K562 (cell line): ENCODE data around the gene KIF14. TPM values are rescaled to one million over a fixed set of nuclear protein-coding genes. Genes with fewer than 3 reads are reported as not detected.

Source experiments
- BRD9 ChIP-seq: fragments of 450-650 bp; IDR thresholded peaks from 2 replicates; pipeline ENCODE4 v1.6.1; 2018; ENCODE audit warnings: low read depth; ENCODE audit not compliant: partially characterized antibody
- CHD1 ChIP-seq: fragments of 200-600 bp; sonication (generic); IDR thresholded peaks from one replicate; pipeline ENCODE4 v1.6.1; 2012; ENCODE audit warnings: mild to moderate bottlenecking, moderate library complexity, low read length, inconsistent platforms
- EWSR1 ChIP-seq: fragments of 450-650 bp; IDR thresholded peaks from 2 replicates; pipeline ENCODE4 v1.6.1; 2018; ENCODE audit warnings: borderline replicate concordance, mild to moderate bottlenecking, low read depth, moderate library complexity; ENCODE audit not compliant: partially characterized antibody
- HDAC3 ChIP-seq: fragments of 450-650 bp; IDR thresholded peaks from 2 replicates; pipeline ENCODE4 v1.6.1; 2018; ENCODE audit warnings: borderline replicate concordance, mild to moderate bottlenecking, moderate library complexity; ENCODE audit not compliant: partially characterized antibody
- KLF6 ChIP-seq: fragments of 250-450 bp; sonication (Bioruptor Pico); IDR thresholded peaks from 2 replicates; pipeline ENCODE4 v1.4.0; 2020; ENCODE audit warnings: mild to moderate bottlenecking, moderate library complexity, borderline replicate concordance
- L3MBTL2 ChIP-seq: fragments of 450-650 bp; IDR thresholded peaks from 2 replicates; pipeline ENCODE4 v1.6.1; 2016; ENCODE audit warnings: mild to moderate bottlenecking, moderate library complexity
- MED1 ChIP-seq: sonication (generic); formaldehyde crosslinking; IDR thresholded peaks from 2 replicates; pipeline ENCODE4 v1.8.1; 2023; ENCODE audit warnings: missing genetic modification reagents, borderline replicate concordance
- NCOA4 ChIP-seq: fragments of 450-650 bp; IDR thresholded peaks from 2 replicates; pipeline ENCODE4 v1.6.1; 2018; ENCODE audit warnings: mild to moderate bottlenecking; ENCODE audit not compliant: partially characterized antibody
- NR3C1 ChIP-seq: sonication (generic); formaldehyde crosslinking; IDR thresholded peaks from 2 replicates; pipeline ENCODE4 v1.8.1; 2022; ENCODE audit warnings: missing genetic modification reagents
- PHF20 ChIP-seq: fragments of 450-650 bp; IDR thresholded peaks from 2 replicates; pipeline ENCODE4 v1.6.1; 2018; ENCODE audit not compliant: partially characterized antibody
- RBM14 ChIP-seq: fragments of 200-400 bp; formaldehyde crosslinking; IDR thresholded peaks from 2 replicates; pipeline ENCODE4 v1.6.1; 2018; ENCODE audit warnings: low read depth, mild to moderate bottlenecking, low read length, moderate library complexity, borderline replicate concordance; ENCODE audit not compliant: insufficient read depth
- RHOXF2B ChIP-seq: fragments of 250-450 bp; sonication (Bioruptor Pico); conservative IDR thresholded peaks from 2 replicates; pipeline ENCODE4 v1.5.1; 2021
- RUNX1 ChIP-seq: sonication (generic); IDR thresholded peaks from 2 replicates; pipeline ENCODE4 v1.6.1; 2016; ENCODE audit warnings: antibody characterized with exemption, low read depth
- SMARCA5 ChIP-seq: fragments of 450-650 bp; IDR thresholded peaks from 2 replicates; pipeline ENCODE4 v1.6.1; 2016
- ZBTB17 ChIP-seq: fragments of 450-650 bp; formaldehyde crosslinking; IDR thresholded peaks from 2 replicates; pipeline ENCODE4 v1.4.0; 2020; ENCODE audit warnings: mild to moderate bottlenecking
- ZNF217 ChIP-seq: sonication (generic); formaldehyde crosslinking; IDR thresholded peaks from 2 replicates; pipeline ENCODE4 v1.8.0; 2022; ENCODE audit warnings: mild to moderate bottlenecking, missing genetic modification reagents
- ZNF384 ChIP-seq: IDR thresholded peaks from 2 replicates; pipeline ENCODE4 v1.6.1; 2012; ENCODE audit warnings: low read depth, low read length, improper control_type of control experiment
- ZNF583 ChIP-seq: fragments of 250-450 bp; sonication (Bioruptor Pico); IDR thresholded peaks from 2 replicates; pipeline ENCODE4 v1.4.0; 2020
- ZNF644 ChIP-seq: fragments of 200-800 bp; sonication (Bioruptor generic); IDR thresholded peaks from 2 replicates; pipeline ENCODE4 v1.6.1; 2016; ENCODE audit warnings: low read depth, missing genetic modification characterization, missing compliant biosample characterization
- polyA plus RNA-seq, 8 experiments: library from polyadenylated mRNA; depleted of rRNA in 4 of 8; stranded (reverse) in 5 of 8; unstranded in 3 of 8; fragments of >200 nt; fragmentation: Nextera tagmentation in 2 of 8; fragmentation: Illumina TruSeq in 1 of 8; extraction: Ambion mirVana in 2 of 8; extraction: Trizol in 1 of 8; gene quantifications; 2 replicates each; pipeline versions ENCODE4 v1.2.1 to v1.2.3, GENCODE V29; 2011 to 2014; ENCODE audit warnings: inconsistent platforms in 1 of 8, missing spikeins in 1 of 8
- total RNA-seq, 7 experiments: library from RNA; depleted of rRNA in 6 of 7; stranded (reverse); fragments of >200 nt in 6 of 7; fragmentation: Illumina TruSeq in 2 of 7; extraction: Trizol in 2 of 7; gene quantifications; 2 replicates each; pipeline versions ENCODE4 v1.2.1 to v1.2.3, GENCODE V29; 2011 to 2021; ENCODE audit warnings: low replicate concordance in 1 of 7
- TF ChIP-seq, protein P1 (sequence below): IDR thresholded peaks from 2 replicates; pipeline ENCODE4 v1.6.1; 2016; ENCODE audit warnings: missing genetic modification characterization, missing compliant biosample characterization
- TF ChIP-seq, protein P2 (sequence below): sonication (generic); formaldehyde crosslinking; IDR thresholded peaks from 2 replicates; pipeline ENCODE4 v1.8.0; 2022; ENCODE audit warnings: mild to moderate bottlenecking, missing genetic modification reagents, borderline replicate concordance
- TF ChIP-seq, protein P3 (sequence below): sonication (generic); formaldehyde crosslinking; IDR thresholded peaks from 2 replicates; pipeline ENCODE4 v1.9.0; 2022; ENCODE audit warnings: mild to moderate bottlenecking, missing genetic modification reagents
- TF ChIP-seq, protein P4 (sequence below): fragments of 250-450 bp; sonication (Bioruptor Pico); IDR thresholded peaks from 2 replicates; pipeline ENCODE4 v1.8.0; 2021; ENCODE audit warnings: borderline replicate concordance, mild to moderate bottlenecking, moderate library complexity; ENCODE audit not compliant: poor library complexity, severe bottlenecking

The KIF14 gene
- total and polyA plus RNA-seq, 9 of the 15 experiments (the other 6 are each of a cell fraction or from before 2014, with no cell fraction given): 11.5 to 47.4 (median 29.0) TPM

DNA sequence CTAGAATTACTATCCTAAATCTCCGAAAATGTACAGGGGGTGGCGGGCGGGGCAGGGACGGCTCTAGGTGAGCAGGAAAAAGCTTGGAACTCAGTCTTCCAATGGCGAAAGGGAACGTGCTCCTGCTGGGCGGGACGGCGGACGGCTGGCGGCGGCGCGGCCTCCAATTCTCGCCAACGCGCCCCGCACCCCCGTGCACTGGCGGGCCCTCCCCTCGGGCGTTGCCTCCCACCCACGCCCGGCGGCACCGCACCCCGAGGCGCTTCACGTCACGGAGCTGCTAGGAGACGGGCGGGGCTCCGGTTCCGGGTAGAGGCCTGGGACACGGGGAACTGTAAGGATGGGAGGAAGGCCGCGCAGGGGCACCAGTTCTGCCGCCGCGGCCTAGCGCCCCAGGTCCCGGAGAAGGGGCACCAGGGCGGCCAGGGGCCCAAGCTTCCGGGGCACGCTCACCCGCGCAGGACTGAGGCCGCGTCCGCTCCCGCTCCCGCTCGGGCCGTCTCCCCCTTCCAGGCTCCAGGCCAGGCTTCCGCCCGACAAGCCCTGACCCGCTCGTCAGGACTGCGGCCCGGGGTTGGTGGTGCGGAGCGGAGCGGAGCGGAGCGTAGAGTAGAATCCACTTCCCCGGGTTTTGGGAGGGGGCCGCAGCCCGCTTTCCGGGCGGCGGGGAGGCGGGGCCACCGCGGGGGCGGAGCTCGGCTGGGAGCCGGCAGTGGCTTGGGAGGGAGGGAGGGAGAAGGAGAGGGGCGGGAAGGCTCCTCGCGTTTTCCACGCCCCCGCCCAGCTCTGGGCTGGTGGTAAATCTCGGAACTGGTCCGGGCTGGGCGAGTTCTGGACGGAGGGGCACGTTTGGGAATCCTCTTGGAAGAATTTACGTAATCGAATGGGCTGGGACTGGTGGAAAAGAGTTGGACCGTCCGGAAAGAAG lies 49.0 kb upstream of the KIF14 start, which contains the start of gene DDX59 (continued):
- TF ChIP-seq, protein P1, sequence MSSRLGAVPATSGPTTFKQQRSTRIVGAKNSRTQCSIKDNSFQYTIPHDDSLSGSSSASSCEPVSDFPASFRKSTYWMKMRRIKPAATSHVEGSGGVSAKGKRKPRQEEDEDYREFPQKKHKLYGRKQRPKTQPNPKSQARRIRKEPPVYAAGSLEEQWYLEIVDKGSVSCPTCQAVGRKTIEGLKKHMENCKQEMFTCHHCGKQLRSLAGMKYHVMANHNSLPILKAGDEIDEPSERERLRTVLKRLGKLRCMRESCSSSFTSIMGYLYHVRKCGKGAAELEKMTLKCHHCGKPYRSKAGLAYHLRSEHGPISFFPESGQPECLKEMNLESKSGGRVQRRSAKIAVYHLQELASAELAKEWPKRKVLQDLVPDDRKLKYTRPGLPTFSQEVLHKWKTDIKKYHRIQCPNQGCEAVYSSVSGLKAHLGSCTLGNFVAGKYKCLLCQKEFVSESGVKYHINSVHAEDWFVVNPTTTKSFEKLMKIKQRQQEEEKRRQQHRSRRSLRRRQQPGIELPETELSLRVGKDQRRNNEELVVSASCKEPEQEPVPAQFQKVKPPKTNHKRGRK (tag): no peak
- TF ChIP-seq PHF20 (peak; percentile 93), HDAC3 (peak; percentile 85), KLF6 (CRISPR knock-in tag) (peak; percentile 85; the same call in 1 of the 2 replicates), ZNF217 (CRISPR knock-in tag) (no peak), BRD9 (peak; percentile 16), CHD1 (peak; percentile 97), EWSR1 (no peak), ZNF583 (CRISPR knock-in tag) (0 out of 2 replicates have a peak, but pooled peaks have one; percentile 46), ZNF384 (no peak), L3MBTL2 (peak; percentile 89), ZNF644 (tag) (peak; percentile 77), NCOA4 (no peak), SMARCA5 (no peak), RBM14 (peak; percentile 47; the same call in 1 of the 2 replicates), RHOXF2B (CRISPR knock-in tag) (no peak), MED1 (CRISPR knock-in tag) (no peak), NR3C1 (no peak), ZBTB17 (CRISPR knock-in tag) (peak; percentile 87), RUNX1 (no peak)
- TF ChIP-seq, protein P2, sequence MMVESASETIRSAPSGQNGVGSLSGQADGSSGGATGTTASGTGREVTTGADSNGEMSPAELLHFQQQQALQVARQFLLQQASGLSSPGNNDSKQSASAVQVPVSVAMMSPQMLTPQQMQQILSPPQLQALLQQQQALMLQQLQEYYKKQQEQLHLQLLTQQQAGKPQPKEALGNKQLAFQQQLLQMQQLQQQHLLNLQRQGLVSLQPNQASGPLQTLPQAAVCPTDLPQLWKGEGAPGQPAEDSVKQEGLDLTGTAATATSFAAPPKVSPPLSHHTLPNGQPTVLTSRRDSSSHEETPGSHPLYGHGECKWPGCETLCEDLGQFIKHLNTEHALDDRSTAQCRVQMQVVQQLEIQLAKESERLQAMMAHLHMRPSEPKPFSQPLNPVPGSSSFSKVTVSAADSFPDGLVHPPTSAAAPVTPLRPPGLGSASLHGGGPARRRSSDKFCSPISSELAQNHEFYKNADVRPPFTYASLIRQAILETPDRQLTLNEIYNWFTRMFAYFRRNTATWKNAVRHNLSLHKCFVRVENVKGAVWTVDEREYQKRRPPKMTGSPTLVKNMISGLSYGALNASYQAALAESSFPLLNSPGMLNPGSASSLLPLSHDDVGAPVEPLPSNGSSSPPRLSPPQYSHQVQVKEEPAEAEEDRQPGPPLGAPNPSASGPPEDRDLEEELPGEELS (CRISPR knock-in tag): no peak; the same call in 1 of the 2 replicates
- TF ChIP-seq, protein P3, sequence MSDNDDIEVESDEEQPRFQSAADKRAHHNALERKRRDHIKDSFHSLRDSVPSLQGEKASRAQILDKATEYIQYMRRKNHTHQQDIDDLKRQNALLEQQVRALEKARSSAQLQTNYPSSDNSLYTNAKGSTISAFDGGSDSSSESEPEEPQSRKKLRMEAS (CRISPR knock-in tag): peak; percentile 90
- TF ChIP-seq, protein P4, sequence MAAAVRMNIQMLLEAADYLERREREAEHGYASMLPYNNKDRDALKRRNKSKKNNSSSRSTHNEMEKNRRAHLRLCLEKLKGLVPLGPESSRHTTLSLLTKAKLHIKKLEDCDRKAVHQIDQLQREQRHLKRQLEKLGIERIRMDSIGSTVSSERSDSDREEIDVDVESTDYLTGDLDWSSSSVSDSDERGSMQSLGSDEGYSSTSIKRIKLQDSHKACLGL: no peak
